ENCODE measurements around the gene NTN1. TPM values are rescaled to one million over a fixed set of nuclear protein-coding genes. Genes with fewer than 3 reads are reported as not detected.
"Not testable (repeated sequence)": the region's sequence is repeated elsewhere in the genome, so short reads cannot be mapped to it uniquely, and the experiment has no call there.

NTN1 gene
- total RNA-seq, 2 donors from 2014 or later: 0.59 to 1.2 TPM

- Mint-ChIP-seq H3K36me3 (no peaks in the 10 kb centered on the region), H3K27ac (no peak overlapping the region), H3K9me3 (no peaks in the 10 kb centered on the region)
- ATAC-seq (no peak), DNase-seq (ENCODE audit: low spot score in 2 of 2) (no peak)
These were observed 66.6 kb downstream of the NTN1 start for GRCh38 chr17:9087921-9088320.

GRCh38 chr17:9090641-9091096 lies 69.4 kb downstream of the NTN1 start:
- no peak for ATAC-seq

GRCh38 chr17:9094193-9094592 lies 72.9 kb downstream of the NTN1 start:
- Mint-ChIP-seq H3K27ac (no peak overlapping the region), H3K36me3 (no peaks in the 10 kb centered on the region), H3K9me3 (no peaks in the 10 kb centered on the region)
- no peak for DNase-seq (ENCODE audit: low spot score in 2 of 2)
- ATAC-seq: no peak

More at GRCh38 chr17:9090641-9091096, 69.4 kb downstream of the NTN1 start:
- DNase-seq (ENCODE audit: low spot score in 2 of 2): no peak
- H3K36me3 Mint-ChIP-seq: no peaks in the 10 kb centered on the region
- no peak overlapping the region for H3K27ac Mint-ChIP-seq
- no peaks in the 10 kb centered on the region for H3K9me3 Mint-ChIP-seq

- DNase-seq (ENCODE audit: low spot score in 2 of 2) (no peak), ATAC-seq (no peak)
- Mint-ChIP-seq H3K27ac (no peak overlapping the region), H3K9me3 (no peaks in the 10 kb centered on the region), H3K36me3 (no peaks in the 10 kb centered on the region)
These were observed 74.1 kb downstream of the NTN1 start for GRCh38 chr17:9095390-9095789.

- DNase-seq (ENCODE audit: low spot score in 2 of 2) (no peak), ATAC-seq (no peak)
- no peak overlapping the region for H3K27ac Mint-ChIP-seq
- H3K36me3 Mint-ChIP-seq: no peaks in the 10 kb centered on the region
- no peaks in the 10 kb centered on the region for H3K9me3 Mint-ChIP-seq
These were observed 77.0 kb downstream of the NTN1 start for GRCh38 chr17:9098242-9098825.

- DNase-seq (ENCODE audit: low spot score in 2 of 2) (no peak), ATAC-seq (no peak)
- H3K27ac Mint-ChIP-seq: no peak overlapping the region
- H3K36me3 Mint-ChIP-seq: no peaks in the 10 kb centered on the region
- no peaks in the 10 kb centered on the region for H3K9me3 Mint-ChIP-seq
These were observed 80.0 kb downstream of the NTN1 start for GRCh38 chr17:9101356-9101755.

- not testable (repeated sequence) for H3K27ac Mint-ChIP-seq; ATAC-seq; H3K9me3 Mint-ChIP-seq; DNase-seq (ENCODE audit: low spot score in 2 of 2); H3K36me3 Mint-ChIP-seq
These were observed 81.9 kb downstream of the NTN1 start for GRCh38 chr17:9103193-9103592.

GRCh38 chr17:9104370-9105041 lies 83.2 kb downstream of the NTN1 start:
- DNase-seq (ENCODE audit: low spot score in 2 of 2): no peak
- Mint-ChIP-seq H3K36me3 (no peaks in the 10 kb centered on the region), H3K27ac (no peak overlapping the region), H3K9me3 (no peaks in the 10 kb centered on the region)
- no peak for ATAC-seq

GRCh38 chr17:9105068-9105868 lies 84.0 kb downstream of the NTN1 start:
- H3K36me3 Mint-ChIP-seq: no peaks in the 10 kb centered on the region

GRCh38 chr17:9106278-9106677 lies 85.0 kb downstream of the NTN1 start:
- H3K36me3 Mint-ChIP-seq; DNase-seq (ENCODE audit: low spot score in 2 of 2); H3K27ac Mint-ChIP-seq; H3K9me3 Mint-ChIP-seq; ATAC-seq: not testable (repeated sequence)

More at GRCh38 chr17:9105068-9105868, 84.0 kb downstream of the NTN1 start:
- no peak for DNase-seq (ENCODE audit: low spot score in 2 of 2)
- no peak overlapping the region for H3K27ac Mint-ChIP-seq
- no peaks in the 10 kb centered on the region for H3K9me3 Mint-ChIP-seq
- ATAC-seq: no peak

- Mint-ChIP-seq H3K27ac (no peak overlapping the region), H3K36me3 (no peaks in the 10 kb centered on the region), H3K9me3 (no peaks in the 10 kb centered on the region)
- ATAC-seq: no peak
- no peak for DNase-seq (ENCODE audit: low spot score in 2 of 2)
These were observed 86.2 kb downstream of the NTN1 start for GRCh38 chr17:9107527-9107926.

GRCh38 chr17:9108146-9108545 lies 86.8 kb downstream of the NTN1 start:
- H3K27ac Mint-ChIP-seq: no peak overlapping the region
- no peaks in the 10 kb centered on the region for H3K36me3 Mint-ChIP-seq
- DNase-seq (ENCODE audit: low spot score in 2 of 2) (no peak), ATAC-seq (no peak)
- no peaks in the 10 kb centered on the region for H3K9me3 Mint-ChIP-seq

- no peak overlapping the region for H3K27ac Mint-ChIP-seq
- ATAC-seq (no peak), DNase-seq (ENCODE audit: low spot score in 2 of 2) (no peak)
- H3K9me3 Mint-ChIP-seq: no peaks in the 10 kb centered on the region
- no peaks in the 10 kb centered on the region for H3K36me3 Mint-ChIP-seq
These were observed 88.6 kb downstream of the NTN1 start for GRCh38 chr17:9109933-9110332.

- Mint-ChIP-seq H3K9me3 (no peaks in the 10 kb centered on the region), H3K36me3 (no peaks in the 10 kb centered on the region), H3K27ac (peak overlapping the region in 1 of 2 donors; percentile 81)
- DNase-seq (ENCODE audit: low spot score in 2 of 2) (no peak), ATAC-seq (no peak)
These were observed 89.2 kb downstream of the NTN1 start for GRCh38 chr17:9110501-9110900.

GRCh38 chr17:9115214-9116191 lies 94.2 kb downstream of the NTN1 start:
- no peaks in the 10 kb centered on the region for H3K36me3 Mint-ChIP-seq
- H3K27ac Mint-ChIP-seq: peak overlapping the region; percentile 55 to 68
- DNase-seq (ENCODE audit: low spot score in 2 of 2) (peak in 1 of 2 donors; percentile 60), ATAC-seq (peak; percentile 93 to 95)
- peaks cover 0 to 4% of the 10 kb centered on the region in 2 donors for H3K9me3 Mint-ChIP-seq

GRCh38 chr17:9116311-9116835 lies 95.1 kb downstream of the NTN1 start:
- no peaks in the 10 kb centered on the region for H3K36me3 Mint-ChIP-seq
- H3K9me3 Mint-ChIP-seq: peaks cover 0 to 4% of the 10 kb centered on the region in 2 donors
- ATAC-seq: no peak
- no peak for DNase-seq (ENCODE audit: low spot score in 2 of 2)
- H3K27ac Mint-ChIP-seq: peak overlapping the region in 1 of 2 donors; percentile 21

All from activated naive CD4-positive, alpha-beta T cell treated with anti-CD3 and anti-CD28 coated beads, Interleukin-2, amount 50 U/mL, for 72 hours (primary cell).